Peyer's patch (tissue), 4 donors: Measurements from ENCODE around the gene PGAP1.

ENCODE experiments used
- CTCF ChIP-seq, 6 experiments: fragments of 450-650 bp in 4 of 6; fragments of 200-600 bp in 2 of 6; sonication (generic) in 1 of 6; IDR thresholded peaks; one replicate each; pipeline ENCODE4 v1.5.1; 2017 to 2019; ENCODE audit warnings: antibody characterized with exemption in 6 of 6, mild to moderate bottlenecking in 3 of 6, moderate library complexity in 1 of 6
- POLR2A ChIP-seq, 2 donors: fragments of 450-650 bp; IDR thresholded peaks; one replicate each; pipeline ENCODE4 v1.5.1; 2017; ENCODE audit warnings: antibody characterized with exemption in 2 of 2, mild to moderate bottlenecking in 2 of 2, moderate library complexity in 2 of 2

- TF ChIP-seq CTCF (IDR thresholded peaks at IDR 0.05) (no peak), POLR2A (IDR thresholded peaks at IDR 0.05) (no peak)
Observed at GRCh38 chr2:196798980-196799379, 127.5 kb downstream of the PGAP1 start.
